Psoas muscle (tissue), 8 donors: ENCODE results near the gene ALS2. TPM values are rescaled to one million over a fixed set of nuclear protein-coding genes. Genes with fewer than 3 reads are reported as not detected.

Experiments used
- ATAC-seq, 4 donors: fragments of 200-7000 bp; cut with Tn5 transposase; one replicate each; pipeline ENCODE4 v1.9.1; 2020; ENCODE audit warnings: moderate library complexity in 3 of 4, mild to moderate bottlenecking in 2 of 4
- DNase-seq, 2 donors: peaks; one replicate each; pipeline ENCODE4 v3.0.0-alpha.2; 2020
- H3K27ac ChIP-seq: fragments of 200-600 bp; one replicate; pipeline ENCODE4 v1.8.0; 2022
- H3K27me3 ChIP-seq, 3 donors: fragments of 200-600 bp in 1 of 3; one replicate each; pipeline versions ENCODE4 v1.6.1 to v1.8.0; 2013 to 2022; ENCODE audit warnings: low read length in 2 of 3, mild to moderate bottlenecking in 2 of 3, moderate library complexity in 1 of 3; ENCODE audit not compliant: insufficient read depth in 3 of 3
- H3K36me3 ChIP-seq, 2 donors: fragments of 200-600 bp in 1 of 2; one replicate each; pipeline versions ENCODE4 v1.6.1 to v1.8.0; 2013 to 2022; ENCODE audit warnings: low read depth in 1 of 2, mild to moderate bottlenecking in 1 of 2, moderate library complexity in 1 of 2; ENCODE audit not compliant: insufficient read depth in 1 of 2
- H3K4me1 ChIP-seq: fragments of 200-600 bp; one replicate; pipeline ENCODE4 v1.8.0; 2022
- H3K4me3 ChIP-seq: fragments of 200-600 bp; one replicate; pipeline ENCODE4 v1.8.0; 2022; ENCODE audit warnings: mild to moderate bottlenecking
- H3K9me3 ChIP-seq: fragments of 200-600 bp; one replicate; pipeline ENCODE4 v1.8.0; 2022
- WGBS, 3 donors: extraction: QIAGEN DNeasy Blood & Tissue Kit; methylation state at CpG; one replicate each; pipeline versions ENCODE4 v1.1.6 to v1.1.7; 2013; 5-methylcytosine and 5-hydroxymethylcytosine counted together
- intact Hi-C, 2 donors: fragments of 100-400 bp; cut with DNase I; formaldehyde crosslinking; loops; one replicate each; pipeline versions ENCODE4 v1.11.0 to v1.14.2; 2022
- polyA plus RNA-seq, 3 donors: library from polyadenylated mRNA; stranded (reverse); fragments of 200-250 nt; gene quantifications; one replicate each; pipeline ENCODE4 v1.2.3, GENCODE V29; 2013
- total RNA-seq, 4 donors: library from RNA; stranded (reverse); fragmentation: NEBNext Ultra II Directional in 2 of 4; extraction: Animal tissue kit (Norgen Biotek cat#: 25700) in 2 of 4; gene quantifications; one replicate each; pipeline versions ENCODE4 v1.2.1 to v1.2.4, GENCODE V29; 2021 to 2023
- TF ChIP-seq, protein P1 (sequence below): fragments of 200-600 bp; IDR thresholded peaks from one replicate; pipeline ENCODE4 v1.8.0; 2022; ENCODE audit warnings: antibody characterized with exemption
- donor health status: healthy with polysubstance abuse.
- donor health status: DM: no; HTN: no; CAD: no; lungs with moderate emphysema.
- donor health status: Bipolar disorder and iron deficiency.
- donor health status: healthy.
- donor health status: DM: yes; HTN: yes; CAD: no.
- donor health status: DM: no; HTN: no; CAD: no.
- donor health status: DM: no; HTN: no; CAD: no.
- donor health status: DM: yes; HTN: yes; CAD: no.

The ALS2 gene
- total and polyA plus RNA-seq, 7 donors = 6.3 to 26.4 (median 18.9) TPM

DNA sequence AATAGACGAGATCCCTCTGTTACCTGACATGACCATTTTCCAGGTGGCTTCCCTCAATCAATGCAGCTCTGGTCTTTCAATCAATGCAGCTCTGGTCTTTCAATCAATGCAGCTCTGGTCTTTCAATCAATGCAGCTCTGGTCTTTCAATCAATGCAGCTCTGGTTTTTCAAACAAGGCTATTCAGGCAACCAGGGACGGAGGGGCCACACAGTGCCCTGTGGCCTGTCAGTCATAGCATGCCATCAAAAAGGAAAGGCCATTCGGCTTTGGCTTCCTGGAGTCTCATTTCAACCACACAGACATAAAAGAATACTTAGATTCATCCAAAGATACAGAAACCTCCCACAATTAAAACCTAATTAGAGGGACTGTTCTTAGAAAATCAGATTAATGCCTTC lies 95.6 kb downstream of the ALS2 start:
- H3K4me1 ChIP-seq = no peaks in the 10 kb centered on the region
- intact Hi-C loops = no loop called here
- H3K27me3 ChIP-seq = no peaks in the 10 kb centered on the region
- WGBS, 3 donors = 73 to 87% (median 80%) methylated on average over 3 of the region's 3 CpGs
- H3K36me3 ChIP-seq = no peaks in the 10 kb centered on the region
- no peak overlapping the region for H3K4me3 ChIP-seq
- TF ChIP-seq, protein P1, sequence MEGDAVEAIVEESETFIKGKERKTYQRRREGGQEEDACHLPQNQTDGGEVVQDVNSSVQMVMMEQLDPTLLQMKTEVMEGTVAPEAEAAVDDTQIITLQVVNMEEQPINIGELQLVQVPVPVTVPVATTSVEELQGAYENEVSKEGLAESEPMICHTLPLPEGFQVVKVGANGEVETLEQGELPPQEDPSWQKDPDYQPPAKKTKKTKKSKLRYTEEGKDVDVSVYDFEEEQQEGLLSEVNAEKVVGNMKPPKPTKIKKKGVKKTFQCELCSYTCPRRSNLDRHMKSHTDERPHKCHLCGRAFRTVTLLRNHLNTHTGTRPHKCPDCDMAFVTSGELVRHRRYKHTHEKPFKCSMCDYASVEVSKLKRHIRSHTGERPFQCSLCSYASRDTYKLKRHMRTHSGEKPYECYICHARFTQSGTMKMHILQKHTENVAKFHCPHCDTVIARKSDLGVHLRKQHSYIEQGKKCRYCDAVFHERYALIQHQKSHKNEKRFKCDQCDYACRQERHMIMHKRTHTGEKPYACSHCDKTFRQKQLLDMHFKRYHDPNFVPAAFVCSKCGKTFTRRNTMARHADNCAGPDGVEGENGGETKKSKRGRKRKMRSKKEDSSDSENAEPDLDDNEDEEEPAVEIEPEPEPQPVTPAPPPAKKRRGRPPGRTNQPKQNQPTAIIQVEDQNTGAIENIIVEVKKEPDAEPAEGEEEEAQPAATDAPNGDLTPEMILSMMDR = no peak
- H3K9me3 ChIP-seq = no peaks in the 10 kb centered on the region
- DNase-seq (no peak), ATAC-seq (no peak)
- H3K27ac ChIP-seq = no peak overlapping the region

DNA sequence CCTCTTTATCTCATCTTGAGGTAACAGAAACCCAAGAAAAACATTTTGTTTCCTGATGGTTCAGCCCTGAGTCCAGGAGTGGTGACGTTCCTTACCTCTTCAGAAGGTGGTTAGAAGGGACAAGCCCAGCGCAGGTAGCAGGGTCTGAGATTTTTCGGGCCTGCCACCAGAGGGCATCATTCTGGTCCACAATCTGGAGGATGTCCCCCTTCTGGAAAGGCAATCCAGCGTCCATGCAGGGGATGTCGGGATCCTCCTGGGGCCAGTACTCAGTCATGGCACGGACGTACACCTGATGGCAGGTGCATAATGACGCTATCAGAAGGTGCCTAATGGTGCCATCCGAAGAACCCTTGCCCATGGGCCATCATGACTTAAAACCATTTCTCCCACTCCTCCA lies 100.0 kb downstream of the ALS2 start:
- H3K4me1 ChIP-seq = no peaks in the 10 kb centered on the region
- H3K27me3 ChIP-seq = no peaks in the 10 kb centered on the region
- TF ChIP-seq, protein P1 = peak; percentile 14
- intact Hi-C loops = no loop called here
- H3K27ac ChIP-seq = no peak overlapping the region
- DNase-seq = no peak
- ATAC-seq = no peak
- H3K4me3 ChIP-seq = no peak overlapping the region
- H3K9me3 ChIP-seq = no peaks in the 10 kb centered on the region
- no peaks in the 10 kb centered on the region for H3K36me3 ChIP-seq
- WGBS, 3 donors = 45 to 51% (median 46%) methylated on average over 9 of the region's 9 CpGs

DNA sequence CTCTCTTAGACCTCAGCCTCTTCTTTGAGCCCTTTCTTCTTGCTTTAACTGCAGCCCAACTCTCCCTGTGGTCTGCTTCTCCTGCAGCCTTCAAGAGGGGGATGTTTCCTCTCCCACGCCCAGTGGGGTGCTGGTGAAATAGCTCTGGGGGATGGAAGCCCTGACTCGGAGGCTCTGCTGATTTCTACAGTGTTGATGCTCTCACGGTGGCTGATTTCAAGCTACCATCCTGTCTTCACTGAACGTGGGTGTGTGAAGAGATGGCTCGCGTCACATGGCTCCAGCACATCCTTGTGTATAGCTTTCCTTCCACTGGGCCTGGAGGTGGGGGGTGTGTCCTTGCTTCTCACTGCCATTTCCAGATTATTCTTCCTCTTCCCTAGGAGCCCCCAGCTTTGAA lies 102.3 kb downstream of the ALS2 start:
- no peak for ATAC-seq
- 71 to 77% (median 73%) methylated on average over 6 of the region's 6 CpGs for WGBS, 3 donors
- H3K9me3 ChIP-seq = no peaks in the 10 kb centered on the region
- H3K27me3 ChIP-seq = no peaks in the 10 kb centered on the region
- H3K4me3 ChIP-seq = no peak overlapping the region
- intact Hi-C loops = no loop called here
- H3K27ac ChIP-seq = no peak overlapping the region
- TF ChIP-seq, protein P1 = no peak
- no peaks in the 10 kb centered on the region for H3K36me3 ChIP-seq
- H3K4me1 ChIP-seq = no peaks in the 10 kb centered on the region
- DNase-seq = no peak

DNA sequence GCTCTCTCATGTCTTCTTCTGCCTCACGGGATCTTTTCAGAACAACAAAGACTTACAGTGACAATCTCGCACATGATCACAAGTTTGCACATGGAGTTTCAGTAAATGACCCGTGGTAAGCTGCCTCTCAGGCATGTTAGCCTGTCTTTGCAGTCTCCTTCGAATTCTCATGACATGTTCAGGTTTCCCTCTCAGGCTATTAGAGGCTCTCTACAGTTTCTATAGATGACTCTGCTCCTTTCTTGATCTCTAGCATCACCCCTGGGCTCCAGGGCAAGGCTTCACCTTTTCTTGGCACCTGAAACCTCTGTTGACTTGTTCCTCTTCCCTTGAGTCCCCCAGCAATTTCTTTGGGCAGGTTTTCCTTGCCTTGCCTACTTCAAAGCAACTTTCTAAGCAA lies 105.3 kb downstream of the ALS2 start:
- WGBS, 3 donors = 61 to 84% (median 80%) methylated on average over 4 of the region's 4 CpGs
- DNase-seq = no peak
- intact Hi-C loops = no loop called here

DNA sequence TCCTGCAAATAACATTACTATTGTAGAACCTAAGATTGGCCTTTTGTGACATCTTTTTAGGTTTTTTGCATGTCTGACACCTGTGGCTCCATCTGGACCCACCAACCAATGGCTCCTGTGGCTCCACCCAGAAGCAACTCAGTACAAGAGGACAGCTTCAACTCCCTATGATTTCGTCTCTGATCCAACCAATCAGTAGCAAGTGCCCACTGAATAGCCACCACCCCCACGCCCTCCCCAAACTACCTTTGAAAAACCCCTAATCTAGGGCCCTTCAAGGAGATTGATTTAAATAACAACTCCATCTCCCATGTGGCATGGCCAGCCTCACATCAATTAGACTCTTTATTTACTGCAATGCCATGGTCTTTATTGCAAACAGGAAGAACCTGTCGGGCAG lies 105.9 kb downstream of the ALS2 start:
- no peak for ATAC-seq
- Histone ChIP-seq H3K4me1 (no peaks in the 10 kb centered on the region), H3K36me3 (no peaks in the 10 kb centered on the region), H3K4me3 (no peak overlapping the region), H3K27ac (no peak overlapping the region), H3K9me3 (no peaks in the 10 kb centered on the region), H3K27me3 (no peaks in the 10 kb centered on the region)
- DNase-seq = no peak
- TF ChIP-seq, protein P1 = no peak
- WGBS, 3 donors = 70 to 76% (median 73%) methylated on average over 3 of the region's 3 CpGs
- intact Hi-C loops = no loop called here

More for the DNA sequence above, 105.3 kb downstream of the ALS2 start:
- no peak overlapping the region for H3K4me3 ChIP-seq
- no peaks in the 10 kb centered on the region for H3K9me3 ChIP-seq
- H3K27ac ChIP-seq = no peak overlapping the region
- H3K36me3 ChIP-seq = no peaks in the 10 kb centered on the region
- H3K27me3 ChIP-seq = no peaks in the 10 kb centered on the region
- TF ChIP-seq, protein P1 = no peak
- ATAC-seq = no peak
- H3K4me1 ChIP-seq = no peaks in the 10 kb centered on the region
